Activated CD8-positive, alpha-beta memory T cell treated with anti-CD3 and anti-CD28 coated beads, Interleukin-2, amount 50 U/mL, for 1 hour (primary cell): ENCODE data around the gene TEX19.

Source experiments
- DNase-seq: peaks from one replicate; pipeline ENCODE4 v3.0.0-alpha.2; 2020; ENCODE audit errors: extremely low read depth

The TEX19 gene

GRCh38 chr17:82358465-82359350 lies at the start of gene TEX19:
TEX19 (plus strand) TSS chr17:82359247; CDS start chr17:82362151, 2,904 bp downstream.
- DNase-seq, result no peak

- no peak for DNase-seq
These were observed 49.1 kb upstream of the TEX19 start for GRCh38 chr17:82309656-82310570.

- no peak for DNase-seq
These were observed 48.2 kb upstream of the TEX19 start for GRCh38 chr17:82310877-82311276.

- DNase-seq, result no peak
These were observed 47.1 kb upstream of the TEX19 start for GRCh38 chr17:82311971-82312370.

GRCh38 chr17:82313195-82314011 lies 45.6 kb upstream of the TEX19 start:
- no peak for DNase-seq

GRCh38 chr17:82314012-82314726 lies 44.9 kb upstream of the TEX19 start:
- no peak for DNase-seq

GRCh38 chr17:82314727-82315605 lies 44.1 kb upstream of the TEX19 start:
- DNase-seq, result no peak

GRCh38 chr17:82315703-82316358 lies 43.2 kb upstream of the TEX19 start:
- no peak for DNase-seq

GRCh38 chr17:82316651-82317393 lies 42.2 kb upstream of the TEX19 start:
- no peak for DNase-seq

- peak; percentile 75 for DNase-seq
These were observed 41.5 kb upstream of the TEX19 start, which contains the start of gene CD7 for GRCh38 chr17:82317394-82318168. CD7 (minus strand) TSS chr17:82317608; CDS start chr17:82317495, 113 bp downstream.

- DNase-seq, result no peak
These were observed 40.9 kb upstream of the TEX19 start for GRCh38 chr17:82318169-82318498.

GRCh38 chr17:82318772-82319606 lies 40.1 kb upstream of the TEX19 start:
- no peak for DNase-seq

GRCh38 chr17:82319619-82320062 lies 39.4 kb upstream of the TEX19 start:
- no peak for DNase-seq

GRCh38 chr17:82320140-82320840 lies 38.8 kb upstream of the TEX19 start:
- no peak for DNase-seq

- peak; percentile 92 for DNase-seq
These were observed 37.8 kb upstream of the TEX19 start for GRCh38 chr17:82320956-82321927.
